HUES64 (cell line): Measurements from ENCODE around the gene CFAP119.

Experiments used
- H3K27ac ChIP-seq: 2 replicates; pipeline ENCODE4 v1.7.0; 2013; ENCODE audit warnings: low read depth, low read length, inconsistent platforms
- H3K27me3 ChIP-seq: 2 replicates; pipeline ENCODE4 v1.6.1; 2013; ENCODE audit warnings: mild to moderate bottlenecking, low read length; ENCODE audit not compliant: insufficient read depth
- H3K36me3 ChIP-seq: 2 replicates; pipeline ENCODE4 v1.6.1; 2013; ENCODE audit warnings: mild to moderate bottlenecking, low read length; ENCODE audit not compliant: insufficient read depth
- H3K4me1 ChIP-seq: 2 replicates; pipeline ENCODE4 v1.6.1; 2013; ENCODE audit warnings: mild to moderate bottlenecking, low read length, moderate library complexity; ENCODE audit not compliant: insufficient read depth
- H3K4me3 ChIP-seq: 2 replicates; pipeline ENCODE4 v1.5.1; 2013; ENCODE audit warnings: mild to moderate bottlenecking, low read length, moderate library complexity
- H3K9ac ChIP-seq: 2 replicates; pipeline ENCODE4 v1.6.1; 2013; ENCODE audit warnings: mild to moderate bottlenecking, low read depth, low read length
- H3K9me3 ChIP-seq: 2 replicates; pipeline ENCODE4 v1.6.1; 2013; ENCODE audit warnings: low read depth, low read length; ENCODE audit not compliant: insufficient read depth
- WGBS: fragments of 150-250, 120-280 bp; methylation state at CpG from one replicate; pipeline ENCODE4 v1.1.7; 2013; ENCODE audit warnings: missing lambda C conversion rate; 5-methylcytosine and 5-hydroxymethylcytosine counted together

Gene CFAP119

GRCh38 chr16:30731411-30731810 lies 30.5 kb downstream of the CFAP119 start:
- Histone ChIP-seq H3K9ac (no peak overlapping the region), H3K4me1 (peaks cover 6% of the 10 kb centered on the region; the same call in 1 of the 2 replicates), H3K4me3 (no peak overlapping the region), H3K9me3 (no peaks in the 10 kb centered on the region), H3K27me3 (no peaks in the 10 kb centered on the region), H3K36me3 (peaks cover 82% of the 10 kb centered on the region), H3K27ac (no peak overlapping the region)
- 95% methylated on average over 2 of the region's 3 CpGs for WGBS

- Histone ChIP-seq H3K4me3 (no peak overlapping the region), H3K9ac (no peak overlapping the region), H3K9me3 (no peaks in the 10 kb centered on the region), H3K4me1 (peaks cover 6% of the 10 kb centered on the region; the same call in 1 of the 2 replicates), H3K36me3 (peaks cover 83% of the 10 kb centered on the region), H3K27ac (no peak overlapping the region), H3K27me3 (no peaks in the 10 kb centered on the region)
- 91% methylated on average over 17 of the region's 17 CpGs for WGBS
These were observed 32.8 kb downstream of the CFAP119 start for GRCh38 chr16:30728899-30729672.

- Histone ChIP-seq H3K27ac (no peak overlapping the region), H3K4me3 (no peak overlapping the region), H3K9me3 (no peaks in the 10 kb centered on the region), H3K9ac (no peak overlapping the region), H3K36me3 (peaks cover 84% of the 10 kb centered on the region), H3K27me3 (no peaks in the 10 kb centered on the region), H3K4me1 (peaks cover 6% of the 10 kb centered on the region; the same call in 1 of the 2 replicates)
- whole genome bisulfite sequencing, result 93% methylated on average over 6 of the region's 6 CpGs
These were observed 33.5 kb downstream of the CFAP119 start for GRCh38 chr16:30728321-30728720.

GRCh38 chr16:30725418-30725792 lies 36.5 kb downstream of the CFAP119 start:
- no peaks in the 10 kb centered on the region for H3K27me3 ChIP-seq
- H3K9me3 ChIP-seq, result no peaks in the 10 kb centered on the region
- no peak overlapping the region for H3K4me3 ChIP-seq
- H3K9ac ChIP-seq, result no peak overlapping the region
- H3K27ac ChIP-seq, result no peak overlapping the region
- H3K36me3 ChIP-seq, result peaks cover 91% of the 10 kb centered on the region
- peaks cover 6% of the 10 kb centered on the region; the same call in 1 of the 2 replicates for H3K4me1 ChIP-seq
- WGBS, result 100% methylated on average over 2 of the region's 3 CpGs

- Histone ChIP-seq H3K36me3 (peaks cover 92% of the 10 kb centered on the region), H3K4me1 (peaks cover 6% of the 10 kb centered on the region; the same call in 1 of the 2 replicates), H3K4me3 (no peak overlapping the region), H3K9ac (no peak overlapping the region), H3K27ac (no peak overlapping the region), H3K27me3 (no peaks in the 10 kb centered on the region), H3K9me3 (no peaks in the 10 kb centered on the region)
- 95% methylated on average over 19 of the region's 23 CpGs for WGBS
These were observed 37.0 kb downstream of the CFAP119 start for GRCh38 chr16:30724641-30725417.

GRCh38 chr16:30723725-30724355 lies 38.0 kb downstream of the CFAP119 start:
- Histone ChIP-seq H3K36me3 (peaks cover 89% of the 10 kb centered on the region), H3K27me3 (no peaks in the 10 kb centered on the region), H3K4me3 (no peak overlapping the region), H3K4me1 (peaks cover 6% of the 10 kb centered on the region; the same call in 1 of the 2 replicates), H3K9me3 (no peaks in the 10 kb centered on the region), H3K9ac (no peak overlapping the region), H3K27ac (no peak overlapping the region)
- 95% methylated on average over 12 of the region's 12 CpGs for WGBS

- Histone ChIP-seq H3K27ac (no peak overlapping the region), H3K36me3 (peaks cover 86% of the 10 kb centered on the region), H3K27me3 (no peaks in the 10 kb centered on the region), H3K9ac (no peak overlapping the region), H3K4me3 (no peak overlapping the region), H3K4me1 (0 out of 2 replicates have a peak, but pooled peaks cover under 1% of the 10 kb centered on the region), H3K9me3 (no peaks in the 10 kb centered on the region)
- WGBS, result 95% methylated on average over 10 of the region's 10 CpGs
These were observed 38.9 kb downstream of the CFAP119 start for GRCh38 chr16:30722916-30723315.

GRCh38 chr16:30722443-30722842 lies 39.4 kb downstream of the CFAP119 start:
- Histone ChIP-seq H3K9me3 (no peaks in the 10 kb centered on the region), H3K27ac (no peak overlapping the region), H3K36me3 (peaks cover 90% of the 10 kb centered on the region), H3K27me3 (no peaks in the 10 kb centered on the region), H3K4me1 (no peaks in the 10 kb centered on the region), H3K4me3 (no peak overlapping the region), H3K9ac (no peak overlapping the region)
- WGBS, result 93% methylated on average over 6 of the region's 6 CpGs

- peaks cover 92% of the 10 kb centered on the region for H3K36me3 ChIP-seq
- no peaks in the 10 kb centered on the region for H3K9me3 ChIP-seq
- WGBS, result 100% methylated on average over 1 of the region's 1 CpG
- no peak overlapping the region for H3K9ac ChIP-seq
- no peak overlapping the region for H3K4me3 ChIP-seq
- H3K4me1 ChIP-seq, result no peaks in the 10 kb centered on the region
- no peaks in the 10 kb centered on the region for H3K27me3 ChIP-seq
- no peak overlapping the region for H3K27ac ChIP-seq
These were observed 40.3 kb downstream of the CFAP119 start for GRCh38 chr16:30721606-30722005.

- H3K4me3 ChIP-seq, result no peak overlapping the region
- H3K27ac ChIP-seq, result no peak overlapping the region
- WGBS, result 96% methylated on average over 8 of the region's 8 CpGs
- no peak overlapping the region for H3K9ac ChIP-seq
- no peaks in the 10 kb centered on the region for H3K9me3 ChIP-seq
- H3K36me3 ChIP-seq, result peaks cover 94% of the 10 kb centered on the region
- no peaks in the 10 kb centered on the region for H3K4me1 ChIP-seq
- H3K27me3 ChIP-seq, result no peaks in the 10 kb centered on the region
These were observed 40.7 kb downstream of the CFAP119 start for GRCh38 chr16:30721167-30721566.

- Histone ChIP-seq H3K9ac (no peak overlapping the region), H3K36me3 (peaks cover 94% of the 10 kb centered on the region), H3K4me3 (no peak overlapping the region), H3K27ac (no peak overlapping the region), H3K27me3 (no peaks in the 10 kb centered on the region), H3K9me3 (no peaks in the 10 kb centered on the region), H3K4me1 (no peaks in the 10 kb centered on the region)
- 96% methylated on average over 8 of the region's 9 CpGs for WGBS
These were observed 41.2 kb downstream of the CFAP119 start for GRCh38 chr16:30720694-30721093.
